Bronchial epithelial cell (primary cell): ENCODE measurements around the gene CHD9. TPM values are rescaled to one million over a fixed set of nuclear protein-coding genes. Genes with fewer than 3 reads are reported as not detected.

Source experiments
- DNase-seq: peaks from one replicate; pipeline ENCODE4 v3.0.0-alpha.2; 2010; ENCODE audit warnings: low read depth
- FAIRE-seq: peaks from 2 replicates; lab custom pipeline; 2011; peaks lifted over from hg19 to GRCh38; lab: Jason Lieb, UNC
- H3K27me3 ChIP-seq: 2 replicates; pipeline ENCODE4 v1.5.1; 2011; ENCODE audit warnings: low read length; ENCODE audit not compliant: control insufficient read depth, insufficient read depth
- H3K36me3 ChIP-seq: 2 replicates; pipeline ENCODE4 v1.5.1; 2011; ENCODE audit warnings: low read length; ENCODE audit not compliant: control insufficient read depth, insufficient read depth
- H3K4me3 ChIP-seq: 2 replicates; pipeline ENCODE4 v1.5.1; 2011; ENCODE audit warnings: mild to moderate bottlenecking, low read depth, low read length, control low read depth
- CTCF ChIP-seq: IDR thresholded peaks from 2 replicates; pipeline ENCODE4 v1.5.1; 2011; ENCODE audit warnings: mild to moderate bottlenecking, moderate library complexity, low read length, control low read depth, inconsistent platforms; ENCODE audit not compliant: insufficient read depth, severe bottlenecking
- total RNA-seq: library from RNA; depleted of rRNA; stranded (reverse); fragments of >200 nt; gene quantifications from 2 replicates; pipeline ENCODE4 v1.2.1, GENCODE V29; 2014

CHD9 gene
- total RNA-seq, 1 donor from 2014 or later = 35.3 TPM

GRCh38 chr16:53091466-53092211 is 36.8 kb downstream of the CHD9 start:
- FAIRE-seq = no peak
- TF ChIP-seq CTCF = no peak
- H3K36me3 ChIP-seq = no peaks in the 10 kb centered on the region
- peak; percentile 46 for DNase-seq
- no peaks in the 10 kb centered on the region for H3K27me3 ChIP-seq
- H3K4me3 ChIP-seq = no peak overlapping the region

GRCh38 chr16:53092284-53092683 is 37.5 kb downstream of the CHD9 start:
- Histone ChIP-seq H3K36me3 (no peaks in the 10 kb centered on the region), H3K27me3 (no peaks in the 10 kb centered on the region), H3K4me3 (no peak overlapping the region)
- TF ChIP-seq CTCF = no peak
- DNase-seq = no peak
- FAIRE-seq = no peak

GRCh38 chr16:53093162-53093744 is 38.5 kb downstream of the CHD9 start:
- FAIRE-seq (no peak), DNase-seq (no peak)
- no peak for TF ChIP-seq CTCF
- H3K4me3 ChIP-seq = no peak overlapping the region
- no peaks in the 10 kb centered on the region for H3K36me3 ChIP-seq
- H3K27me3 ChIP-seq = no peaks in the 10 kb centered on the region

GRCh38 chr16:53094013-53094630 is 39.3 kb downstream of the CHD9 start:
- DNase-seq (peak; percentile 39), FAIRE-seq (no peak)
- TF ChIP-seq CTCF = no peak
- no peaks in the 10 kb centered on the region for H3K27me3 ChIP-seq
- no peaks in the 10 kb centered on the region for H3K36me3 ChIP-seq
- no peak overlapping the region for H3K4me3 ChIP-seq

GRCh38 chr16:53097190-53097589 is 42.4 kb downstream of the CHD9 start:
- Histone ChIP-seq H3K27me3 (no peaks in the 10 kb centered on the region), H3K36me3 (no peaks in the 10 kb centered on the region), H3K4me3 (no peak overlapping the region)
- FAIRE-seq = no peak
- no peak for DNase-seq
- no peak for TF ChIP-seq CTCF
